LNCAP (cell line): ENCODE results near the gene ZSCAN21.

ENCODE experiments used
- TF ChIP-seq, protein P1 (sequence below): fragments of 450-650 bp; IDR thresholded peaks from 2 replicates; pipeline ENCODE4 v1.5.1; 2017; ENCODE audit warnings: mild to moderate bottlenecking

The ZSCAN21 gene

DNA sequence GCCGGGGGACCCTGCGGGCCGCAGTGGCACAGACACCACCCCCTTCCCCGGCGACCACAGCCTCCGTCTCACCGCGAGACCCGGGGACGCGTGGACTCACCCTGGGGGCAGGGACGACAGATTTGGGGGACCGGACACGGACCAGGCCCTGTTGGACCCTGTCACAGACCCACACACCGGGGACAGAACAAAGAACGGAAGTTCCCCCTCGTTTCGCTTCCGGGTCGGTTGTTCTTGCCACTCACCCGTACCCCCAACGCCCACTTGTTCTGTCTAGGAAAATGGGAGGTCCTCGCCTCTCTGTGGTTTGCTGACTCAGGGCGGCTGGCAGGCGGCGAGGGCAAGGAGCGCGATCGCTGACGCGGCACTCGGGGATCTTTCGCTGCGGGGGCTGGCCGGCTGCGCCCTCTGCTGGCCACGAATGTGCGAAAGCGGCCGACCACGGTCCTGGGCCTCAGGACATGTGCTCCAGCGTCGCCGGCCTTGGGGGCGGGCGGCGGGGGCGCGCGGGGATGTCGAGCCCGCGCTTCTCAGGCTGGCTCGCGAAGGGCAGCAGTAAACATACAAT, 32.0 kb downstream of the ZSCAN21 start, which contains the start of gene ZNF3:
TSS of gene ZNF3 (minus strand) at position 189 of the 568 bp plus-strand sequence. CDS start 4,366 bp downstream, outside the sequence.
- TF ChIP-seq, protein P1, sequence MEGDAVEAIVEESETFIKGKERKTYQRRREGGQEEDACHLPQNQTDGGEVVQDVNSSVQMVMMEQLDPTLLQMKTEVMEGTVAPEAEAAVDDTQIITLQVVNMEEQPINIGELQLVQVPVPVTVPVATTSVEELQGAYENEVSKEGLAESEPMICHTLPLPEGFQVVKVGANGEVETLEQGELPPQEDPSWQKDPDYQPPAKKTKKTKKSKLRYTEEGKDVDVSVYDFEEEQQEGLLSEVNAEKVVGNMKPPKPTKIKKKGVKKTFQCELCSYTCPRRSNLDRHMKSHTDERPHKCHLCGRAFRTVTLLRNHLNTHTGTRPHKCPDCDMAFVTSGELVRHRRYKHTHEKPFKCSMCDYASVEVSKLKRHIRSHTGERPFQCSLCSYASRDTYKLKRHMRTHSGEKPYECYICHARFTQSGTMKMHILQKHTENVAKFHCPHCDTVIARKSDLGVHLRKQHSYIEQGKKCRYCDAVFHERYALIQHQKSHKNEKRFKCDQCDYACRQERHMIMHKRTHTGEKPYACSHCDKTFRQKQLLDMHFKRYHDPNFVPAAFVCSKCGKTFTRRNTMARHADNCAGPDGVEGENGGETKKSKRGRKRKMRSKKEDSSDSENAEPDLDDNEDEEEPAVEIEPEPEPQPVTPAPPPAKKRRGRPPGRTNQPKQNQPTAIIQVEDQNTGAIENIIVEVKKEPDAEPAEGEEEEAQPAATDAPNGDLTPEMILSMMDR = peak; percentile 97

DNA sequence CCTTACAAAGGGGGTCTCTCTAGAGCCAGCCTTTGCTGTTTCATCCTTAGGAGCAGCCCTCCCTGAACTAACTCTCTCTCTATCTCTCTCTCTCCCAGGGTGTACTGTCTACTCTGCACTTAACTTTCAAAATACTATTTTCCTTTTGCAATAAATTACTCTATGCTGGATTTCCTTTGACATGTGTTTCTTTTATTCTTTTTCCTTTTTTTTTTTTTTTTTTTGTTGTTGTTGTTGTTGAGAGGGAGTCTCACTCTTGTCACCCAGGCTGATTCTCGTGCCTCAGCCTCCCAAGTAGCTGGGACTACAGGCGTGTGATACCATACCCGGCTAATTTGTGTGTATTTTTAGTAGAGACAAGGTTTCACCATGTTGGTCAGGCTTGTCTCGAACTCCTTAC, 33.4 kb downstream of the ZSCAN21 start:
- TF ChIP-seq, protein P1 = no peak

DNA sequence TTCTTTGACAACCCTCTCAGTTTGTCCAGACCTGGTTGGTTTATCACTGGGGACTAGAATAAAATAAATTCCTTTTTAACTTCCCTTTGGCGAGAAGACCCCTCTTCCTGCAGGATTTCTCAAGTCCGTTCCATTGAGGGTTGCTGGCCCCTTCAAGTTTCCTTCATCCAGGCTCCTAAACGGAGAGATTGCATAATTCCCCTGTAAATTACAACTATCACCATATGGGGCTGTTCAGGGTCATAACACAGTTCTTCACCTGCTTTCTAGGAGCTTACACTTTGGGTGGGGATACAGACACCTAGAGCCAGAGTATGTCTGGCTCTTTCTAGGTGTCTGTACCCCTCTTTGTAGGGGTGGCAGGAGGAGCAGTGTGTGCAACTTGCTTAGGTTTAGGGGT, 35.9 kb downstream of the ZSCAN21 start:
- TF ChIP-seq, protein P1 = no peak

DNA sequence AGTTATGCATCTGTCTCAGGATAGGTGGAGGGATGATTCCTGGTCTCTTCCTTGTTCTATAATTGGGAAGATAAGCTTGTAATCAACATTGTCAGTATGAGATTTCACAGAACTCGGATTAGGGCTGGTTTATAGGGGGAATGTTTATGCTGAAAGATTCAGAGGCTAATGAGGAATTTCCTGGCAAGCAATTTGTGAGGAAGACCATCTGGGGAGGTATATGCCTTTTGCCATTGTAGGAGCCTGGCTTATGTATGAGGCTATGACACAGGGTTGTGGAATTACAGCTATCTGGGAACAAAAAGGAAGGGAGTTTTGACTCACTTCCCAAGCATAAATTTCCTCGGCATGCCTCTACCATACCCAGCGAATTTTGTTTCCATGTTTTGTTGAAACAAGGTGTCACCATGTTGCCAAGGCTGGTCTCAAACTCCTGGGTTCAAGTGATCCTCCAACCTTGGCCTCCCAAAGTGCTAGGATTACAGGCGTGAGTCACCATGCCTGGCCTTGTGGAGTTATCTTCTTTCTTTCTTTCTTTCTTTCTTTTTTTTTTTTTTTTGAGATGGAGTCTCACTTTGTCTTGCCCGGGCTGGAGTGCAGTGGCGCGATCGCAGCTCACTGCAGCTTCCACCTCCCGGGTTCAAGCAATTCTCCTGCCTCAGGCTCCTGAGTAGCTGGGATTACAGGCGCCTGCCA, 37.6 kb downstream of the ZSCAN21 start:
- TF ChIP-seq, protein P1 = no peak

DNA sequence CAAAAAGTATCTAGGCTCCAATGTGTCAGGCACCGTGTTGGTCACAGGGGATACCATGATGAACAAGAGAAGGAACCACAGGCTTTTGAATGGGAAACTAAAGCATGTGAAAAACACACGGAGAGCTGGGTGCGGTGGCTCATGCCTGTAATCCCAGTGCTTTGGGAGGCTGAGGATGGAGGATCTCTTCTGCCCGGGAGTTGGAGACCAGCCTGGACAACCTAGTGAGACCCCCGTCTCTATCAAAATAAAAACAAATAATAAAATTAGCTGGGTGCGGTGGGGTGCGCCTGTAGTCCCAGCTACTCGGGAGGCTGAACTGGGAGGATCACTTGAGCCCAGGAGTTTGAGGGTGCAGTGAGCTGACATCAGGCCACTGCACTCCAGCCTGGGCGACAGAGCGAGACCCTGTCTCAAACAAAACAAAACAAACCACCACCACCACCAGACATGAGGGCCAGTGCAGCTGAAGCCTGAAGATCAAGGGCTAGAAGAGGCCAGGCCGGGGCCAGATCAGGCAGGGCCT, 38.6 kb downstream of the ZSCAN21 start:
- TF ChIP-seq, protein P1 = no peak

DNA sequence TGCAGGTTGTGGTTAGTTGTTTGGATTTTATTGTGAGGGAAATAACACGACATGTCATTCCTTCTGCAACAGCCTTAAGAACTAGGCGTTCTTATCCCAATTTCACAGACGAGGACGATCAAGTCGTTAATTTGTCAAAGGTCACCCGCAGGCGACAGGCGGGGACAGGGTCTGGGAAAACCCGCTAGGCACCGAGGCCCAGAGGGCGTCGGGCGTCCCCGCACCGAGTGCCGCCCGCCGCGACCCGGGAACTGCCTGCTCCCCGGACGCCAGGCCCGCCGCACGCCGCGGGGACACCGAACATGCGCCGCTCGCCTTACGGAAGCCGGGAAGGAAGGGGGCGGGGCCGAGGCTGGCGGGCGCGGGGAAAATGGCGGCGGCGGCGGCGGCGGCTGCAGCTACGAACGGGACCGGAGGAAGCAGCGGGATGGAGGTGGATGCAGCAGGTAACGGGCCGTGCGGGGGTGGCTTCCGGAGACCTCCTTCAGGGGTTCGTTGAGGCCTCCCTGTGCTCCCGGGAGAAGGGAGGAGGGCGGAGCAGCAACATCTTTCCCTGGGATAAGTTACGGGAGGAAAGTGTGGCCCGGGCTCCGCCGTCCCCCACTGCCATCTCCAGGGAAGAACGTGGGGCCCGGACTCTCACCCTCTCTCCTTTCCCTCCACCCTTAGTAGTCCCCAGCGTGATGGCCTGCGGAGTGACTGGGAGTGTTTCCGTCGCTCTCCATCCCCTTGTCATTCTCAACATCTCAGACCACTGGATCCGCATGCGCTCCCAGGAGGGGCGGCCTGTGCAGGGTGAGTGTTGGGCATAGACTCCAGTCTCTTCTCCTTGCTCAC, 39.3 kb downstream of the ZSCAN21 start, which contains the start of gene COPS6:
TSS of gene COPS6 (plus strand) at position 349 of the 837 bp plus-strand sequence. CDS start at position 371, 22 bp downstream.
- TF ChIP-seq, protein P1 = no peak

DNA sequence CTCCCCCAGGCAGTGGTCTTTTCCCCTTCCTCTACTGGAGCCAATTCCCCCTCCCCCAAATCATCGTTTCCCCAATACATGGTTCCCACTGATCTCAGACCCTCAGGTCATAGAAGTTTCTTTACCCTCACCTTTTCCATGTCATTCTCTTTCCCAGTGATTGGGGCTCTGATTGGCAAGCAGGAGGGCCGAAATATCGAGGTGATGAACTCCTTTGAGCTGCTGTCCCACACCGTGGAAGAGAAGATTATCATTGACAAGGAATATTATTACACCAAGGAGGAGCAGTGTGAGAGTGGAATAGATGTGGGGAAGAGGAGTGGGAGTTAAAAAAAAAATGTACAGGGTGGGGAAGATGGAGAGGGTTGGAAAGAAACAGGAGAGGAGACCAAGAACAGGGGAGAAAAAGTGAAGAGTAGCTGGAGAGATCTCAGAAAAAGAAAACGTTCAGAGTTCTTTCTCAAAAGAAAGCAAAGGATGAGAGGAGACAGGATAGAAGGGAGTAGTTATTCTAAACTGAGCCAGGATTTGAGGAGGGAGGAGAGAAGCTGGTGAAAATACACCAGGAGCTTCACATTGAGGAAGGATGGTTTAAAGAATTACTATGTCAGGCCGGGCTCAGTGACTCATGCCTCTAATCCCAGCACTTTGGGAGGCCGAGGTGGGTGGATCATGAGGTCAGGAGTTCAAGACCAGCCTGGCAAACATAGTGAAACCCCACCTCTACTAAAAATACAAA, 40.1 kb downstream of the ZSCAN21 start:
- TF ChIP-seq, protein P1 = no peak
